Endothelial cell of umbilical vein (primary cell): ENCODE measurements around the gene TSPAN9. TPM values are rescaled to one million over a fixed set of nuclear protein-coding genes. Genes with fewer than 3 reads are reported as not detected.

Experiments
- BruUV-seq: library from RNA; stranded (reverse); fragments of 400-500 nt; replicated peaks from 2 replicates; lab custom pipeline; 2021; lab: Mats Ljungman, UMichigan
- CTCF ChIA-PET: fragments of 300-600, 350-600 bp; sonication (Branson Sonifier 250); formaldehyde crosslinking; loops from one replicate; lab custom pipeline; 2021; ENCODE audit warnings: antibody characterized with exemption, inconsistent platforms; lab: Charles Lee
- POLR2A ChIA-PET: fragments of 300-600, 350-600 bp; sonication (Branson Sonifier 250); formaldehyde crosslinking; loops from one replicate; lab custom pipeline; 2021; ENCODE audit warnings: antibody characterized with exemption, inconsistent platforms; lab: Charles Lee
- DNase-seq: peaks from one replicate; pipeline ENCODE4 v3.0.0-alpha.2; 2011; ENCODE audit warnings: low read depth, low spot score
- FAIRE-seq: peaks from 2 replicates; lab custom pipeline; 2011; peaks lifted over from hg19 to GRCh38; lab: Jason Lieb, UNC
- H2AFZ ChIP-seq: 2 replicates; pipeline ENCODE4 v1.6.0; 2012; ENCODE audit warnings: low read depth, low read length, control low read depth, inconsistent platforms
- H3K27ac ChIP-seq: 2 replicates; pipeline ENCODE4 v1.5.1; 2011; ENCODE audit warnings: low read depth, mild to moderate bottlenecking, control low read depth, low read length, moderate library complexity; ENCODE audit not compliant: insufficient read depth
- H3K27me3 ChIP-seq, 2 experiments: 2 replicates each; pipeline versions ENCODE4 v1.6.0 to v1.6.1; 2011; ENCODE audit warnings: low read length in 2 of 2, mixed read lengths in 1 of 2; ENCODE audit not compliant: control insufficient read depth in 2 of 2, insufficient read depth in 2 of 2
- H3K36me3 ChIP-seq, 2 experiments: 2 replicates in 1 of 2; 3 replicates in 1 of 2; pipeline ENCODE4 v1.5.1; 2011; ENCODE audit warnings: low read length in 2 of 2, mild to moderate bottlenecking in 1 of 2, moderate library complexity in 1 of 2; ENCODE audit not compliant: control insufficient read depth in 2 of 2, insufficient read depth in 2 of 2; ENCODE audit errors: extremely low read depth in 1 of 2
- H3K4me1 ChIP-seq: 3 replicates; pipeline ENCODE4 v1.5.1; 2011; ENCODE audit warnings: mild to moderate bottlenecking, low read length; ENCODE audit not compliant: control insufficient read depth, insufficient read depth; ENCODE audit errors: extremely low read depth
- H3K4me2 ChIP-seq: 2 replicates; pipeline ENCODE4 v1.6.1; 2011; ENCODE audit warnings: low read length, control low read depth, mixed read lengths; ENCODE audit not compliant: insufficient read depth
- H3K4me3 ChIP-seq, 3 experiments: fragments of 200-600 bp in 1 of 3; sonication (generic), shearing (Covaris generic) in 1 of 3; replicated peaks in 1 of 3; 2 replicates each; pipeline ENCODE4 v1.5.1; 2011 to 2016; ENCODE audit warnings: control low read depth in 3 of 3, low read length in 3 of 3, mild to moderate bottlenecking in 2 of 3, inconsistent platforms in 1 of 3, low read depth in 1 of 3, moderate library complexity in 1 of 3; ENCODE audit not compliant: insufficient read depth in 1 of 3
- H3K79me2 ChIP-seq: 2 replicates; pipeline ENCODE4 v1.6.0; 2012; ENCODE audit warnings: low read length, inconsistent platforms; ENCODE audit not compliant: control insufficient read depth, insufficient read depth
- H3K9ac ChIP-seq: replicated peaks from 2 replicates; pipeline ENCODE3; 2011; ENCODE audit warnings: low read length, control low read depth; ENCODE audit not compliant: insufficient read depth; ENCODE audit errors: extremely low read depth
- H3K9me1 ChIP-seq: replicated peaks from 3 replicates; pipeline ENCODE4 v1.6.0; 2011; ENCODE audit warnings: mild to moderate bottlenecking, low read length; ENCODE audit not compliant: control insufficient read depth, insufficient read depth; ENCODE audit errors: extremely low read depth
- H3K9me3 ChIP-seq: replicated peaks from 2 replicates; pipeline ENCODE4 v1.5.1; 2012; ENCODE audit warnings: low read length, inconsistent platforms; ENCODE audit not compliant: control insufficient read depth, insufficient read depth
- H4K20me1 ChIP-seq: replicated peaks from 2 replicates; pipeline ENCODE3; 2011; ENCODE audit warnings: mild to moderate bottlenecking, low read length; ENCODE audit not compliant: control insufficient read depth, insufficient read depth; ENCODE audit errors: extremely low read depth
- FOS ChIP-seq: IDR thresholded peaks from 2 replicates; pipeline ENCODE4 v1.6.1; 2011; ENCODE audit warnings: mild to moderate bottlenecking, low read length, moderate library complexity, borderline replicate concordance; ENCODE audit not compliant: insufficient read depth
- GATA2 ChIP-seq: IDR thresholded peaks from 2 replicates; pipeline ENCODE4 v1.7.0; 2011; ENCODE audit warnings: low read depth, mild to moderate bottlenecking, moderate library complexity, mixed read lengths, low read length; ENCODE audit not compliant: insufficient read length, insufficient read depth
- JUN ChIP-seq: IDR thresholded peaks from 2 replicates; pipeline ENCODE4 v1.6.1; 2011; ENCODE audit warnings: borderline replicate concordance, low read depth; ENCODE audit not compliant: insufficient read length, insufficient read depth
- dilution Hi-C: fragments of 300-500 bp; cut with MboI; formaldehyde crosslinking; loops from one replicate; pipeline ENCODE4 v1.15.0; 2019; ENCODE audit warnings: low sequenced_read_pairs; ENCODE audit not compliant: extremely low pct_ligation_motif_present
- intact Hi-C: fragments of 100-400 bp; cut with micrococcal nuclease; formaldehyde crosslinking; loops from one replicate; pipeline ENCODE4 v1.10.0; 2022
- polyA plus RNA-seq, 4 experiments: library from polyadenylated mRNA; depleted of rRNA in 3 of 4; stranded (reverse) in 3 of 4; unstranded in 1 of 4; fragments of >200 nt; gene quantifications; 2 replicates each; pipeline versions ENCODE4 v1.2.1 to v1.2.3, GENCODE V29; 2011 to 2012; ENCODE audit warnings: missing spikeins in 1 of 4
- total RNA-seq: library from RNA; stranded (reverse); gene quantifications from 2 replicates; pipeline ENCODE4 v1.2.3, GENCODE V29; 2021
- TF ChIP-seq, protein P1 (sequence below): IDR thresholded peaks from 2 replicates; pipeline ENCODE4 v1.6.1; 2011; ENCODE audit not compliant: insufficient read depth, insufficient read length

TSPAN9 gene
- total and polyA plus RNA-seq, 2 donors (not counting 3 experiments of a cell fraction or from before 2014, with no cell fraction given) = 43.3 to 66.8 TPM

DNA sequence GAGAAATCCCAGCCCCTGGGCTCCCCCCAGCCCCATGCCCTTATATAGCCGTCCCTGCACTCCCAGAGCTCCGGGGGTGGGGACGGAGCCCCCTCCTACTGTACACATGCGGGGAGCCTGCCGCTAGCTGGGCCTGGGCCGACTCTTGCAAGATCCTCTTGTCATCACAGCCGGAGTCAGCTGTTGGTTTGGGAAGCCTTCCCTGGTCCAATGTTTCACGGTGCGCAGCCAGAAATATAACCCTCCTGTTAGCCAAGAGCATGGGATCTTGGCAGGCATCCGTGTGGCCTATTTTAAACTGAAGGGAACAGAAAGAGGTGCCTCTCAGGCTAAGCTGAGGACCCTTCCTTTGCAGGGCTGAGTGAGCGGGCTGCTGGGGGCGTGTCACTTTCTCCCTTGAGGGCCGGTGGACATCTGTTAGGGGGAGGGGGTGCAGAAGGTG, 175.3 kb downstream of the TSPAN9 start:
- BruUV-seq = no TSS peak
- Histone ChIP-seq H3K4me2 (no peak overlapping the region), H3K4me1 (peaks cover 6% of the 10 kb centered on the region), H3K36me3 (no peaks in the 10 kb centered on the region), H3K9me3 (no peaks in the 10 kb centered on the region), H4K20me1 (no peaks in the 10 kb centered on the region), H3K79me2 (no peaks in the 10 kb centered on the region), H3K9ac (no peak overlapping the region), H3K4me3 (no peak overlapping the region), H3K9me1 (no peaks in the 10 kb centered on the region), H3K27ac (no peak overlapping the region), H2AFZ (no peak overlapping the region), H3K27me3 (no peaks in the 10 kb centered on the region)
- ChIA-PET CTCF (interaction anchor here (2.2 kb wide), 1 partner anchor 10 kb away, joined by 5 read pairs; no protein-coding TSS in a partner anchor), POLR2A (no interaction called here)
- dilution Hi-C loops (no loop called here), intact Hi-C loops (no loop called here)
- FAIRE-seq = no peak
- no peak for TF ChIP-seq GATA2
- TF ChIP-seq JUN = no peak
- no peak for TF ChIP-seq FOS
- no peak for DNase-seq

DNA sequence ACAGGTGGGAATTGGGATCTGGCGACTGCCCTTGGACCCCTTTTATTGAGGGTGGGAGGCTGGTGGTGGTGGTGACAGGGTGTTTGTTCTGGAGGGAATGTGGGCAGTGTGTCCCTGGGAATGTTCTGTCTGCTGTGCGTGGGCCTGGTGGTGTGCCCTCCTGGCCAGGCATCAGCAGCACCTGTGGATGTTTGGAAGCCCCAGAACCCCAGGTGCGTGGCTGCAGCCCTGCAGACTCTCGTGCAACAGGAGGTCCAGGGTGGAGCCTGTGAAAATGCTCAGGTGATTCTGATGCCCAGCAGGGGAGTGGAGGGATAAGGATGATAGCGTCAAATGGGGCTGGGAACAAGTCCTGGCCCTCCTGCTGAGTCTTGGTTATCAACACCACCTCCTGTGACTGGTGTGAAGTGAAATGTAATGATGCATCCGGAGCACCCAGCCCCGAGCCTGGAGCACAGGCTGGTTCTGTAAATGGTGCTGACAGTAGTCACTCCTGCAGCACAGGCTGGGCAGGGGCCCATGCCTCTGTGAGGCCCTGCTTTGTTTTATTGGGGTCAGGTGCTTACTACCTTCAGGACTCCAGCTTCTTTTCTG, 176.6 kb downstream of the TSPAN9 start:
- Histone ChIP-seq H3K4me3 (no peak overlapping the region), H3K9me1 (no peaks in the 10 kb centered on the region), H3K79me2 (no peaks in the 10 kb centered on the region), H3K27ac (no peak overlapping the region), H3K9me3 (no peaks in the 10 kb centered on the region), H2AFZ (no peak overlapping the region), H3K4me2 (no peak overlapping the region), H4K20me1 (no peaks in the 10 kb centered on the region), H3K27me3 (no peaks in the 10 kb centered on the region), H3K9ac (no peak overlapping the region), H3K4me1 (peaks cover 6% of the 10 kb centered on the region), H3K36me3 (no peaks in the 10 kb centered on the region)
- BruUV-seq = no TSS peak
- ChIA-PET CTCF (no interaction called here), POLR2A (no interaction called here)
- FAIRE-seq = no peak
- DNase-seq = no peak
- intact Hi-C loops = no loop called here
- TF ChIP-seq, protein P1, sequence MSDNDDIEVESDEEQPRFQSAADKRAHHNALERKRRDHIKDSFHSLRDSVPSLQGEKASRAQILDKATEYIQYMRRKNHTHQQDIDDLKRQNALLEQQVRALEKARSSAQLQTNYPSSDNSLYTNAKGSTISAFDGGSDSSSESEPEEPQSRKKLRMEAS = no peak
- dilution Hi-C loops = no loop called here
